ENCODE measurements around the gene TSSK6.

TSSK6 gene

DNA sequence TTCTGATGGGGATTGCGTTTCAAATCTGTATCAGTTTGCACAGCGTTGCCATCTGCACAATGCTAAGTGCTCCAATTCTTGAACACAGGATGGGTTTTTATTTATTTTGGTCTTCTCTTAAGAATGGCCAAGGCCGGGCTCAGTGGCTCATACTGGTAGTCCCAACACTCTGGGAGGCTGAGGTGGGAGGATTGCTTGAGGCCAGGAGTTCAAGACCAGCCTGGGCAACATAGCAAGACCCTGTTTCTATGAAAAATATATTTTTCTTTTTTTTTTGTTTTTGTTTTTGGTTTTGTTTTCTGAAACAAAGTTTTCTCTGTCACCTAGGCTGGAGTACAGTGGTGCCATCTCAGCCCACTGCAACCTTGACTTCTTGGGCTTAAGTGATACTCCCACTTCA lies 7.8 kb upstream of the TSSK6 start:
- H3K4me3 ChIP-seq (ENCODE audit: low read depth in 1 of 2, low read length in 2 of 2) = no peak overlapping the region
- H3K27me3 ChIP-seq (ENCODE audit: control insufficient read depth in 1 of 2, insufficient read depth in 2 of 2, low read length in 2 of 2) = no peaks in the 10 kb centered on the region
- H3K36me3 ChIP-seq (ENCODE audit: control insufficient read depth in 1 of 2, insufficient read depth in 2 of 2, low read length in 2 of 2) = peaks cover 20 to 40% of the 10 kb centered on the region in 2 donors
- H3K27ac ChIP-seq (ENCODE audit: low read depth, low read length) = no peak overlapping the region
- H3K9ac ChIP-seq (ENCODE audit: low read depth in 1 of 2, low read length in 2 of 2) = no peak overlapping the region
- H3K9me3 ChIP-seq (ENCODE audit: control insufficient read depth in 1 of 2, low read length in 2 of 2) = no peaks in the 10 kb centered on the region
- H3K4me1 ChIP-seq (ENCODE audit: control insufficient read depth in 1 of 2, insufficient read depth in 2 of 2, low read length in 2 of 2) = no peaks in the 10 kb centered on the region

GRCh38 chr19:19520989-19521388 lies 5.6 kb upstream of the TSSK6 start:
- H3K4me1 ChIP-seq (ENCODE audit: control insufficient read depth in 1 of 2, insufficient read depth in 2 of 2, low read length in 2 of 2) = peaks cover 4 to 7% of the 10 kb centered on the region in 2 donors
- H3K4me3 ChIP-seq (ENCODE audit: low read depth in 1 of 2, low read length in 2 of 2) = no peak overlapping the region
- no peaks in the 10 kb centered on the region for H3K9me3 ChIP-seq (ENCODE audit: control insufficient read depth in 1 of 2, low read length in 2 of 2)
- no peaks in the 10 kb centered on the region for H3K27me3 ChIP-seq (ENCODE audit: control insufficient read depth in 1 of 2, insufficient read depth in 2 of 2, low read length in 2 of 2)
- peaks cover 11 to 25% of the 10 kb centered on the region in 2 donors for H3K36me3 ChIP-seq (ENCODE audit: control insufficient read depth in 1 of 2, insufficient read depth in 2 of 2, low read length in 2 of 2)
- H3K27ac ChIP-seq (ENCODE audit: low read depth, low read length) = no peak overlapping the region
- no peak overlapping the region for H3K9ac ChIP-seq (ENCODE audit: low read depth in 1 of 2, low read length in 2 of 2)

GRCh38 chr19:19517235-19517619 lies 1.9 kb upstream of the TSSK6 start:
- H3K27me3 ChIP-seq (ENCODE audit: control insufficient read depth in 1 of 2, insufficient read depth in 2 of 2, low read length in 2 of 2) = no peaks in the 10 kb centered on the region
- H3K4me3 ChIP-seq (ENCODE audit: low read depth in 1 of 2, low read length in 2 of 2) = peak overlapping the region; percentile 95 to 96
- peaks cover 11 to 13% of the 10 kb centered on the region in 2 donors for H3K36me3 ChIP-seq (ENCODE audit: control insufficient read depth in 1 of 2, insufficient read depth in 2 of 2, low read length in 2 of 2)
- peaks cover 12% of the 10 kb centered on the region in 2 donors for H3K4me1 ChIP-seq (ENCODE audit: control insufficient read depth in 1 of 2, insufficient read depth in 2 of 2, low read length in 2 of 2)
- no peak overlapping the region for H3K27ac ChIP-seq (ENCODE audit: low read depth, low read length)
- no peaks in the 10 kb centered on the region for H3K9me3 ChIP-seq (ENCODE audit: control insufficient read depth in 1 of 2, low read length in 2 of 2)
- peak overlapping the region in 1 of 2 donors; percentile 4 for H3K9ac ChIP-seq (ENCODE audit: low read depth in 1 of 2, low read length in 2 of 2)

DNA sequence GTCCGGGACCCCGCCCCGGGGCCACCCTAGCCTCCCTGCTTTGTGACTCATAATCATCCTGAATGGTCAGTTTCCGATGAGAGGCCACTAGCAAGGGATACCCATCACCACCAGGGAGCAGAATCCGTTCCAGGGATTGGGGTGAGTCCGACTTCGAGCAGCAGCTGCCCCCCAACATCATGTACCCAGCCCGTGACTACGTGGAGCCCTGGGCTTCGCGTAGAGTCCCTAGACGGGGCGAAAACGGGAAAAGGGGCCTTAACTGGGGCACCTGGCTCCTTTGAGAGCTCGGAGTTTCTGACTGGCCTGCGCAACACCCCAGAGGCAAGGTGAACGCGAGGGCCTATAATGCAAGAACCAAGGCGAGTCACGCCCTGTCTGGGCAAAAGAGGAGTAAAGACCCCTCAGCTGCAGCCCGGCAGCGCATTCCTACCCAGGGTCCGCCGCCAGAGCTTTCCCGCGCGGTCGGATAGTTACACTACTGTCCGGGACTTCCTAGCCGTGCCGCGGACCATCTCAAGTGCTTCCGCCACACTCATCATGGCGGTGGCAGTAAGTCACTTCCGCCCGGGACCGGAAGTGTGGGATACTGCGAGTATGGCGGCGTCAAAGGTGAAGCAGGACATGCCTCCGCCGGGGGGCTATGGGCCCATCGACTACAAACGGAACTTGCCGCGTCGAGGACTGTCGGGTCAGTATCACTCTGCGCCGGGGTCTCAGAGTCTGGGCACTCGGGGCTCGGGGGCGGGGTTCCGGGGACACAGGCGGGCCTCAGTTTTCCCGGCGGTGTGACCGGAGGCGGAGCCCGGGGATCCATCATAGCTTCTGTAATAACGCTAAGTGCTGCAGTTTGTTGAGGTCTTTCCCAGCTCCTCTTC lies 533 bp upstream of the TSSK6 start, which contains the start of gene NDUFA13:
NDUFA13 (plus strand) TSS at position 584 of the 878 bp plus-strand sequence; CDS start at position 598, 14 bp downstream.
- Histone ChIP-seq H3K4me1 (ENCODE audit: control insufficient read depth in 1 of 2, insufficient read depth in 2 of 2, low read length in 2 of 2) (peaks cover 12% of the 10 kb centered on the region in 2 donors), H3K4me3 (ENCODE audit: low read depth in 1 of 2, low read length in 2 of 2) (peak within 1 kb of the TSS; percentile 95 to 96), H3K36me3 (ENCODE audit: control insufficient read depth in 1 of 2, insufficient read depth in 2 of 2, low read length in 2 of 2) (peaks cover 9 to 13% of the 10 kb centered on the region in 2 donors), H3K27ac (ENCODE audit: low read depth, low read length) (peak within 1 kb of the TSS; percentile 80), H3K27me3 (ENCODE audit: control insufficient read depth in 1 of 2, insufficient read depth in 2 of 2, low read length in 2 of 2) (no peaks in the 10 kb centered on the region), H3K9ac (ENCODE audit: low read depth in 1 of 2, low read length in 2 of 2) (peak within 1 kb of the TSS; percentile 82 to 97), H3K9me3 (ENCODE audit: control insufficient read depth in 1 of 2, low read length in 2 of 2) (no peaks in the 10 kb centered on the region)

DNA sequence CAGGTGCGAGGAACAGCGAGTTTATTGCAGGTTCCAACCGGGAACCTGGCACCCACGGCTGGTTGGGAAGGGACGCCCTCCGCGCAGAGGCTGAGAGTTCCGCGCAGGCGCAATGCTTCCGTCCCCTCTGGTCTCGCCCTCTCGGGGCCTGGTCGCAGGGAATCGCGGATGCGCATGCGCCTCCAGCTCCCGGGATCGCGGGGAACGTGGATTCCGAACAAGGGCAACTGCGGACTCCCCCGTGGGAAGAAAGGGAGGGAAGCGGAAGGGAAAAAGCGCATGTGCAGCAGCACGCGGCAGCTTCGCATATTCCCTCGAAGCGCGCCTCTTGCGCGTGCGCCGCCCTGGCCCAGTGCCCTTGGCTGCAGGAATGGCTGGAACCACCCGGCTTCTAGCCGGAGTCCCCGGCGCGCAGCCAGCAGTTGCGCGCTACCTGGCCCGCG lies 1.1 kb downstream of the TSSK6 start:
- Histone ChIP-seq H3K27me3 (ENCODE audit: control insufficient read depth in 1 of 2, insufficient read depth in 2 of 2, low read length in 2 of 2) (no peaks in the 10 kb centered on the region), H3K9me3 (ENCODE audit: control insufficient read depth in 1 of 2, low read length in 2 of 2) (no peaks in the 10 kb centered on the region), H3K36me3 (ENCODE audit: control insufficient read depth in 1 of 2, insufficient read depth in 2 of 2, low read length in 2 of 2) (peaks cover 0 to 2% of the 10 kb centered on the region in 2 donors), H3K27ac (ENCODE audit: low read depth, low read length) (no peak overlapping the region), H3K9ac (ENCODE audit: low read depth in 1 of 2, low read length in 2 of 2) (no peak overlapping the region), H3K4me3 (ENCODE audit: low read depth in 1 of 2, low read length in 2 of 2) (no peak overlapping the region), H3K4me1 (ENCODE audit: control insufficient read depth in 1 of 2, insufficient read depth in 2 of 2, low read length in 2 of 2) (peaks cover 12% of the 10 kb centered on the region in 2 donors)

DNA sequence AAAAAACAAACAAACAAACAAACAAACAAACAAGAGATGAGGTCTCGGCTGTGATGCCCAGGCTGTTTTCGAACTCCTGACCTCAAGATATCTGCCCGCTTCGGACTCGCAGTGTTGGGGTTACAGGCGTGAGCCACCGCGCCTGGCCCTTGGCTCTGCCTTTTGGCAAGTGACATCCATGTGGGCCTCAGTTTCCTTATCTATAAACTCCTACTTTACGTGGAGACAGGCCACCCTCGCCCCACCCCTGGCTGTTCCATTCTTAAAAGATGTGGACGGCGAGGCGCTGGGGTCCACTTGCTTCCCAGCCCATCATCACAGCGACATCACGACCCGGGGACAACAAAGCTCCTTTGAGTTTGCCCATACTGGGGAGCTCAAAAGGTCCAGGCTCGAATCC lies 1.7 kb downstream of the TSSK6 start:
- H3K27ac ChIP-seq (ENCODE audit: low read depth, low read length) = no peak overlapping the region
- H3K4me3 ChIP-seq (ENCODE audit: low read depth in 1 of 2, low read length in 2 of 2) = no peak overlapping the region
- H3K36me3 ChIP-seq (ENCODE audit: control insufficient read depth in 1 of 2, insufficient read depth in 2 of 2, low read length in 2 of 2) = no peaks in the 10 kb centered on the region
- no peak overlapping the region for H3K9ac ChIP-seq (ENCODE audit: low read depth in 1 of 2, low read length in 2 of 2)
- peaks cover 12% of the 10 kb centered on the region in 2 donors for H3K4me1 ChIP-seq (ENCODE audit: control insufficient read depth in 1 of 2, insufficient read depth in 2 of 2, low read length in 2 of 2)
- no peaks in the 10 kb centered on the region for H3K27me3 ChIP-seq (ENCODE audit: control insufficient read depth in 1 of 2, insufficient read depth in 2 of 2, low read length in 2 of 2)
- no peaks in the 10 kb centered on the region for H3K9me3 ChIP-seq (ENCODE audit: control insufficient read depth in 1 of 2, low read length in 2 of 2)

DNA sequence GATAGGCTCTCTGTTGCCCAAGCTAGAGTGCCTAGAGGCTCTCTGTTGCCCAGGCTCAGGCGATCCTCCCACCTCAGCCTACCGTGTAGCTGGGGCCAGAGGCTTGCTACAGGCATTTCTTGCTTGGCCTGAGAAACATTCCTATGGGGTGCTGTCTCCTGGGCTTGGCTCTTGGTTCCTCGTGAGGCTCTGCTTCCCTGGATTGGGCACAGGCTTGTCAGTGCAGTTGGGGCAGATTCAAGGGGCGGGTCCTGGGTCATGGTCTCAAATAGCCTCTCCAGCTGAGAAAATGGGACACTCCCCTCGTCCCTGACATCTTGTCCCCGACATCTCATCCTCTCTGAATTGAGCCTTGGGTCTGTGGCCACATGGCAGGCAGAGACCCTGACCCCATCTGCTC lies 4.9 kb downstream of the TSSK6 start:
- Histone ChIP-seq H3K9ac (ENCODE audit: low read depth in 1 of 2, low read length in 2 of 2) (no peak overlapping the region), H3K4me3 (ENCODE audit: low read depth in 1 of 2, low read length in 2 of 2) (no peak overlapping the region), H3K9me3 (ENCODE audit: control insufficient read depth in 1 of 2, low read length in 2 of 2) (no peaks in the 10 kb centered on the region), H3K36me3 (ENCODE audit: control insufficient read depth in 1 of 2, insufficient read depth in 2 of 2, low read length in 2 of 2) (peaks cover 12 to 28% of the 10 kb centered on the region in 2 donors), H3K27me3 (ENCODE audit: control insufficient read depth in 1 of 2, insufficient read depth in 2 of 2, low read length in 2 of 2) (no peaks in the 10 kb centered on the region), H3K4me1 (ENCODE audit: control insufficient read depth in 1 of 2, insufficient read depth in 2 of 2, low read length in 2 of 2) (peaks cover 4 to 5% of the 10 kb centered on the region in 2 donors), H3K27ac (ENCODE audit: low read depth, low read length) (no peak overlapping the region)

DNA sequence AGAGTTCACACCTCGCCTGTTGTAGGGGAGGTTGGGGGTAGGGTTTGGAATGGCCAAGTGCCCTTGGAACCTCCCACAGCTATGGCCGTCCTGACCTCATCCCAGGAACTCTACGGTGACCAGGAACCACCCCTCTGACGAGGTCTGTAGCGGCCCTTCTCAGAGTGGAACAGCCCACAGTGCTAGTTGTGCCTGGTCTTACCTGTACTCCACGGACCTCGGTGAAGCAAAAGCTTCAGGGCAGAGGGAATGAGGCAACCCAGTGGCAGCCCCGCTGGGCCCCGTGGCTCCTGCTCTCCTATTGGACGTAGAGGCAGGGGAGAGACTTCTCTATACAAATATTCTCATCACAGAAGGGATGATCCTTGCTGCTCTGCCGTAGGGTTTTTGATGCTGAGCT lies 7.1 kb downstream of the TSSK6 start:
- peaks cover 0 to 5% of the 10 kb centered on the region in 2 donors for H3K4me1 ChIP-seq (ENCODE audit: control insufficient read depth in 1 of 2, insufficient read depth in 2 of 2, low read length in 2 of 2)
- no peak overlapping the region for H3K27ac ChIP-seq (ENCODE audit: low read depth, low read length)
- H3K27me3 ChIP-seq (ENCODE audit: control insufficient read depth in 1 of 2, insufficient read depth in 2 of 2, low read length in 2 of 2) = no peaks in the 10 kb centered on the region
- H3K9me3 ChIP-seq (ENCODE audit: control insufficient read depth in 1 of 2, low read length in 2 of 2) = no peaks in the 10 kb centered on the region
- no peak overlapping the region for H3K4me3 ChIP-seq (ENCODE audit: low read depth in 1 of 2, low read length in 2 of 2)
- H3K9ac ChIP-seq (ENCODE audit: low read depth in 1 of 2, low read length in 2 of 2) = no peak overlapping the region
- peaks cover 17 to 50% of the 10 kb centered on the region in 2 donors for H3K36me3 ChIP-seq (ENCODE audit: control insufficient read depth in 1 of 2, insufficient read depth in 2 of 2, low read length in 2 of 2)

DNA sequence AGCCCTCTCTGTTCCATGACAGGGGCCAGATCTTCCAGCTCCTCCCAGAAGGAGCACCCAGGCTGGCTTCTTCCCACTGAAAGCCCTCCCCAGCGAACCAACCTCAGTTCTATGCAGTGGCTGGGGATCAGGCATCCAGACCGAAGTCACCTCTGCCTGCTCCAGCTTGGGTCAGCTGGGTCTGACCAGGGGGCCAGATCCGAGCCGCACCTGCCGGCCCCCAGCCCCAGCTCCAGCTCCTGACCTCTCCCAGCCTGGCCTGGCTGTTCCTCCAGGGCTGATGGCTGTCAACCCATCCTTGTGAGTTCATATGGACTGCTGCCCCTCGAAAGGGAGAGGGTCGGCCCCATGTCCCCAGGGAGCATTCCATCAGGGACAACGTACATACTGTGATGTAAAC lies 8.0 kb downstream of the TSSK6 start:
- peaks cover 25 to 59% of the 10 kb centered on the region in 2 donors for H3K36me3 ChIP-seq (ENCODE audit: control insufficient read depth in 1 of 2, insufficient read depth in 2 of 2, low read length in 2 of 2)
- no peaks in the 10 kb centered on the region for H3K27me3 ChIP-seq (ENCODE audit: control insufficient read depth in 1 of 2, insufficient read depth in 2 of 2, low read length in 2 of 2)
- H3K9ac ChIP-seq (ENCODE audit: low read depth in 1 of 2, low read length in 2 of 2) = no peak overlapping the region
- H3K27ac ChIP-seq (ENCODE audit: low read depth, low read length) = no peak overlapping the region
- H3K9me3 ChIP-seq (ENCODE audit: control insufficient read depth in 1 of 2, low read length in 2 of 2) = no peaks in the 10 kb centered on the region
- no peak overlapping the region for H3K4me3 ChIP-seq (ENCODE audit: low read depth in 1 of 2, low read length in 2 of 2)
- H3K4me1 ChIP-seq (ENCODE audit: control insufficient read depth in 1 of 2, insufficient read depth in 2 of 2, low read length in 2 of 2) = peaks cover 0 to 2% of the 10 kb centered on the region in 2 donors

GRCh38 chr19:19506592-19506991 lies 8.8 kb downstream of the TSSK6 start:
- no peak overlapping the region for H3K4me3 ChIP-seq (ENCODE audit: low read depth in 1 of 2, low read length in 2 of 2)
- no peak overlapping the region for H3K27ac ChIP-seq (ENCODE audit: low read depth, low read length)
- no peaks in the 10 kb centered on the region for H3K27me3 ChIP-seq (ENCODE audit: control insufficient read depth in 1 of 2, insufficient read depth in 2 of 2, low read length in 2 of 2)
- no peak overlapping the region for H3K9ac ChIP-seq (ENCODE audit: low read depth in 1 of 2, low read length in 2 of 2)
- H3K9me3 ChIP-seq (ENCODE audit: control insufficient read depth in 1 of 2, low read length in 2 of 2) = no peaks in the 10 kb centered on the region
- H3K4me1 ChIP-seq (ENCODE audit: control insufficient read depth in 1 of 2, insufficient read depth in 2 of 2, low read length in 2 of 2) = no peaks in the 10 kb centered on the region
- H3K36me3 ChIP-seq (ENCODE audit: control insufficient read depth in 1 of 2, insufficient read depth in 2 of 2, low read length in 2 of 2) = peaks cover 31 to 66% of the 10 kb centered on the region in 2 donors
